Chondrocyte (in vitro differentiated cells): ENCODE measurements around the gene DDX53. TPM values are rescaled to one million over a fixed set of nuclear protein-coding genes. Genes with fewer than 3 reads are reported as not detected.

Experiments
- DNase-seq: peaks from one replicate; pipeline ENCODE4 v3.0.0; 2021; ENCODE audit warnings: mixed read lengths, low spot score
- H3K27ac Mint-ChIP-seq: one replicate; pipeline ENCODE4 v1.8.0; 2021; ENCODE audit warnings: mild to moderate bottlenecking, moderate library complexity, mixed read lengths; ENCODE audit not compliant: unreplicated experiment
- H3K27me3 Mint-ChIP-seq: 2 replicates; pipeline ENCODE4 v1.8.0; 2021; ENCODE audit warnings: low read depth, mixed read lengths
- H3K36me3 Mint-ChIP-seq: 2 replicates; pipeline ENCODE4 v1.8.0; 2021; ENCODE audit warnings: low read depth, mixed read lengths
- H3K4me1 Mint-ChIP-seq: 2 replicates; pipeline ENCODE4 v1.8.0; 2021; ENCODE audit warnings: low read depth, mild to moderate bottlenecking, mixed read lengths
- H3K4me3 Mint-ChIP-seq: one replicate; pipeline ENCODE4 v1.8.0; 2021; ENCODE audit warnings: mild to moderate bottlenecking, moderate library complexity, mixed read lengths; ENCODE audit not compliant: unreplicated experiment
- H3K9me3 Mint-ChIP-seq: 2 replicates; pipeline ENCODE4 v1.8.0; 2021; ENCODE audit warnings: low read depth, mixed read lengths
- total RNA-seq: library from RNA; stranded (reverse); gene quantifications from 3 replicates; pipeline ENCODE4 v1.2.1, GENCODE V29; 2021
- TF ChIP-seq, protein P1 (sequence below): fragments of 200-600 bp; sonication (generic); IDR thresholded peaks from 2 replicates; pipeline ENCODE4 v1.5.0; 2021; ENCODE audit warnings: antibody characterized with exemption, mild to moderate bottlenecking, moderate library complexity

The DDX53 gene
- total RNA-seq, 1 donor from 2014 or later = not detected

DNA sequence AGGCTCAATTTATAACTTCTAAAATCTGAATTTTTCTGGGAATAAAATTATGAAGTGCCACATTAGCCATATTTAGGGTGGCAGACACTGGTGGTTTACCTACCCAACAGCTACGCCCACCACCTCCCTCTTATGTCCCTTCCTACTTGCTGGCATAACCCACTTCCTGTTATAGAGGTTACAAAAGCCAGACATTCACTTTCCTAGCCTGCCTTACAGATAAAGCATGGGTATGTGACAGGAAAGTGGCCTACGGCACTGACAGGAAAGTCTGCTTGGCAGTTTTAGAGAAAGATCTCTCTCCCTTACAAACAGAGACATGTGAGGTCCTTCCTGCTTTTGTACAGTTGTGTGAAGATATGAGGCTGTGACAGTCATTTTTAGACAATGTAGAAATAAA is 12.4 kb downstream of the DDX53 start:
- Mint-ChIP-seq H3K36me3 (no peaks in the 10 kb centered on the region), H3K4me1 (peaks cover 9% of the 10 kb centered on the region), H3K27me3 (no peaks in the 10 kb centered on the region), H3K27ac (no peak overlapping the region), H3K9me3 (peaks cover 3% of the 10 kb centered on the region), H3K4me3 (no peak overlapping the region)
- TF ChIP-seq, protein P1, sequence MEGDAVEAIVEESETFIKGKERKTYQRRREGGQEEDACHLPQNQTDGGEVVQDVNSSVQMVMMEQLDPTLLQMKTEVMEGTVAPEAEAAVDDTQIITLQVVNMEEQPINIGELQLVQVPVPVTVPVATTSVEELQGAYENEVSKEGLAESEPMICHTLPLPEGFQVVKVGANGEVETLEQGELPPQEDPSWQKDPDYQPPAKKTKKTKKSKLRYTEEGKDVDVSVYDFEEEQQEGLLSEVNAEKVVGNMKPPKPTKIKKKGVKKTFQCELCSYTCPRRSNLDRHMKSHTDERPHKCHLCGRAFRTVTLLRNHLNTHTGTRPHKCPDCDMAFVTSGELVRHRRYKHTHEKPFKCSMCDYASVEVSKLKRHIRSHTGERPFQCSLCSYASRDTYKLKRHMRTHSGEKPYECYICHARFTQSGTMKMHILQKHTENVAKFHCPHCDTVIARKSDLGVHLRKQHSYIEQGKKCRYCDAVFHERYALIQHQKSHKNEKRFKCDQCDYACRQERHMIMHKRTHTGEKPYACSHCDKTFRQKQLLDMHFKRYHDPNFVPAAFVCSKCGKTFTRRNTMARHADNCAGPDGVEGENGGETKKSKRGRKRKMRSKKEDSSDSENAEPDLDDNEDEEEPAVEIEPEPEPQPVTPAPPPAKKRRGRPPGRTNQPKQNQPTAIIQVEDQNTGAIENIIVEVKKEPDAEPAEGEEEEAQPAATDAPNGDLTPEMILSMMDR = no peak
- DNase-seq = no peak

DNA sequence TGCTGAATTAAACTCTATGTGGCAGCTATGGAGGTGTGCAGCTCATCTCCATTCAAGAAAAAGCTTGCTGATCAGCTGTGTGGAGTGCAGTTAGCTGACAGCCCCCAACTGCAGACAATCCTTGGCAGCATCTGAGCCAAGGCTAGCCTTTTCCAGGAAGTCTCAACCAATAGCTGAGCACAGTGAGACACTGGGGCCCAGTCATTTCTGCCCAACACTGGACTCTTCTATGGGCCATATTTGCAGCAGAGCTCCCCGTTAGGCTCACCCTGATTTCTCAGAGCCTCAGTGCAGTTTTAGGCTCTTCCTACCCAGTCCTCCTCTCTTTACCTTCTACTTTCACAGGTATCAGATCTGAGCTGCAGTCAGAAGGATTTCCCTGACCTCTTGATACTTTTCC is 12.9 kb downstream of the DDX53 start:
- Mint-ChIP-seq H3K4me1 (peaks cover 9% of the 10 kb centered on the region), H3K4me3 (no peak overlapping the region), H3K27me3 (no peaks in the 10 kb centered on the region), H3K9me3 (no peaks in the 10 kb centered on the region), H3K36me3 (no peaks in the 10 kb centered on the region), H3K27ac (no peak overlapping the region)
- TF ChIP-seq, protein P1 = no peak
- DNase-seq = no peak

DNA sequence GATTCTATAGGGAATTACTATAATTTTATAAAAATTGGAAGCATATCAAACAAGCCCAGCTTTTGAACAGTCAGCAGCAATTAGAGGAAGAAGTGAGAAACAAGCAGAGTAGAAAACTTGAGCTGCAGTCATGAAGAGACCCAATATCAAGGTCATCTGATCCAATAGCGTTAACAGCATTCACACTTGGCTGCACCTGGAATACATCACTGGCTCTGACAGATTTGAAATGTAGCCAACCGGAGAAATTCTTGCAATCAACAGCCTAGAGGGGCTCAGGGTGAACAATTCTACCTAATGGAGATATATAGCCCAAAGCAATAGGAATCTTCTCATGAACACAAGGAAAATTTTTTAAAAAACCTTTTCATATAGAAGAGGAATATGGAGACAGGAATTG is 13.6 kb downstream of the DDX53 start:
- peaks cover 7% of the 10 kb centered on the region for H3K4me1 Mint-ChIP-seq
- H3K27ac Mint-ChIP-seq = no peak overlapping the region
- no peaks in the 10 kb centered on the region for H3K9me3 Mint-ChIP-seq
- TF ChIP-seq, protein P1 = no peak
- no peaks in the 10 kb centered on the region for H3K27me3 Mint-ChIP-seq
- H3K36me3 Mint-ChIP-seq = no peaks in the 10 kb centered on the region
- DNase-seq = no peak
- H3K4me3 Mint-ChIP-seq = no peak overlapping the region

DNA sequence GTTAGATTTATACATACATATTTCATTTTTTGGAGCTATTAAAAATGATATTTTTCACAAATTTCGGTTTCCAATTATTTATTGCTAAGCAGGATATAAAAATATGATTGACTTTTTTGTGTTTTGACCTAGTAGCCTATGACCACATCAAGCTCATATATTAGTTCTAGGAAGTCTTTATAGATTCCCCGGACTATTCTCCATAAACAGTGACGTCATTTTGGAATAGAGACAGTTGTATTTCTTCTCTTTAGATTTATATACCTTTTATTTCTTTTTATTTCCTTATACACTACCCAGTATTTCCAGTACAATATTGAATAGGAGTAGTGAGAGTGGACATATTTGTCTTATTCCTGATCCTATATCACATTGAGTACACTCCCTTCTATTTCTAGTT is 31.8 kb downstream of the DDX53 start:
- no peaks in the 10 kb centered on the region for H3K36me3 Mint-ChIP-seq
- H3K4me1 Mint-ChIP-seq = no peaks in the 10 kb centered on the region
- TF ChIP-seq, protein P1 = no peak
- peaks cover 4% of the 10 kb centered on the region for H3K9me3 Mint-ChIP-seq
- H3K27me3 Mint-ChIP-seq = peaks cover 16% of the 10 kb centered on the region
- no peak overlapping the region for H3K27ac Mint-ChIP-seq
- no peak overlapping the region for H3K4me3 Mint-ChIP-seq
- DNase-seq = no peak

DNA sequence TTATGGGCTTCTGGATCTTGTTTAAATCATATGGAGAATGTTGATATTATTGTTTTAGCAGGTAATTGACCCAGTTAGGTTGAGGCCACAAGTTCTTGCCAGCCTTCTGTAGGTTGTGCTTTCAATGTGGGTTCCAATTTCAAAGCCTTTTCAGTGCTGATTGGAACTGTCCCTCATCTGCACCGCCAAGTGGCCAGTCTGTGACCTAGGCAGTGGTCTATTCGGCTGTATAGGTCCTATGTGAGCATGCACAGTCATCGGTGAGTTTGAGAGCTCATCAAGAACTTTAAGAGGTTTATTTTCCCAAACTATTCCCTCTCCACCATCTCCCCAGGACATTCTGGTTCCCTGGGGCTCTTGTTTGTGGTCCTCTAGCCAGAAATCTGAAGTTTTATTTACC is 35.7 kb downstream of the DDX53 start:
- no peak overlapping the region for H3K4me3 Mint-ChIP-seq
- H3K36me3 Mint-ChIP-seq = no peaks in the 10 kb centered on the region
- TF ChIP-seq, protein P1 = no peak
- no peaks in the 10 kb centered on the region for H3K4me1 Mint-ChIP-seq
- H3K27me3 Mint-ChIP-seq = peaks cover 18% of the 10 kb centered on the region
- no peak overlapping the region for H3K27ac Mint-ChIP-seq
- H3K9me3 Mint-ChIP-seq = peaks cover 6% of the 10 kb centered on the region
- DNase-seq = no peak
